Measurements from ENCODE around the gene CHPT1. TPM values are rescaled to one million over a fixed set of nuclear protein-coding genes. Genes with fewer than 3 reads are reported as not detected.

Gene CHPT1
- total and polyA plus RNA-seq, 9 of the 15 experiments (the other 6 are each of a cell fraction or from before 2014, with no cell fraction given): 15.3 to 210 (median 91.9) TPM

- TF ChIP-seq ZBTB40 (IDR thresholded peaks at IDR 0.05) (no peak), ZBTB40 (CRISPR knock-in tag; IDR thresholded peaks at IDR 0.05) (no peak)
Measured at GRCh38 chr12:101710288-101710687, 12.8 kb downstream of the CHPT1 start (continued).

Measured in K562 (cell line).